ENCODE results near the gene SARM1. TPM values are rescaled to one million over a fixed set of nuclear protein-coding genes. Genes with fewer than 3 reads are reported as not detected.

The SARM1 gene
- total RNA-seq, 1 experiment from 2014 or later: 7.3 TPM

- Histone ChIP-seq H2AFZ (no peak overlapping the region), H3K27me3 (ENCODE audit: insufficient read depth, low read depth) (no peaks in the 10 kb centered on the region), H3K36me3 (ENCODE audit: low read depth) (0 out of 2 replicates have a peak, but pooled peaks cover 4% of the 10 kb centered on the region), H3K4me1 (replicated peaks; ENCODE audit: insufficient read depth) (peaks cover 18% of the 10 kb centered on the region), H3K9me3 (ENCODE audit: insufficient read depth, low read depth) (no peaks in the 10 kb centered on the region), H3F3A (ENCODE audit: insufficient read depth, low read depth) (peaks cover 17% of the 10 kb centered on the region; the same call in 1 of the 2 replicates), H3K79me2 (ENCODE audit: low read depth) (no peaks in the 10 kb centered on the region), H3K9me2 (ENCODE audit: insufficient read depth) (no peaks in the 10 kb centered on the region), H3K27ac (no peak overlapping the region), H3K4me2 (no peak overlapping the region), H3K4me3 (no peak overlapping the region), H4K20me1 (ENCODE audit: insufficient read depth) (no peaks in the 10 kb centered on the region; the same call in 1 of the 2 replicates)
- no peak for TF ChIP-seq CTCF (conservative IDR thresholded peaks at IDR 0.05)
- TF ChIP-seq EZH2 (IDR thresholded peaks at IDR 0.05; ENCODE audit: low read depth): no peak
- DNase-seq: no peak
- BruUV-seq (replicated peaks): no TSS peak
- ChIA-PET POLR2A (ENCODE audit: unreplicated experiment) (no interaction called here), CTCF (no interaction called here)
- intact Hi-C loops (cut with micrococcal nuclease; ENCODE audit: unreplicated experiment): no loop called here
These were observed 3.1 kb upstream of the SARM1 start for GRCh38 chr17:28368306-28368831.

GRCh38 chr17:28368915-28369683 is 2.4 kb upstream of the SARM1 start:
- peaks cover 17% of the 10 kb centered on the region; the same call in 1 of the 2 replicates for H3F3A ChIP-seq (ENCODE audit: insufficient read depth, low read depth)
- H3K4me2 ChIP-seq: no peak overlapping the region
- intact Hi-C loops (cut with micrococcal nuclease; ENCODE audit: unreplicated experiment): no loop called here
- H3K27me3 ChIP-seq (ENCODE audit: insufficient read depth, low read depth): no peaks in the 10 kb centered on the region
- ChIA-PET POLR2A (ENCODE audit: unreplicated experiment) (interaction anchor here (1.4 kb wide), 1 partner anchor 12 kb away, joined by 6 read pairs; the partner anchor contains the start of gene POLDIP2), CTCF (no interaction called here)
- peaks cover 18% of the 10 kb centered on the region for H3K4me1 ChIP-seq (replicated peaks; ENCODE audit: insufficient read depth)
- DNase-seq: no peak
- no peak overlapping the region for H3K27ac ChIP-seq
- H3K9me3 ChIP-seq (ENCODE audit: insufficient read depth, low read depth): no peaks in the 10 kb centered on the region
- H2AFZ ChIP-seq: no peak overlapping the region
- no peaks in the 10 kb centered on the region for H3K36me3 ChIP-seq (ENCODE audit: low read depth)
- H3K9me2 ChIP-seq (ENCODE audit: insufficient read depth): no peaks in the 10 kb centered on the region
- no peaks in the 10 kb centered on the region for H3K79me2 ChIP-seq (ENCODE audit: low read depth)
- TF ChIP-seq EZH2 (IDR thresholded peaks at IDR 0.05; ENCODE audit: low read depth) (no peak), CTCF (conservative IDR thresholded peaks at IDR 0.05) (no peak)
- no peaks in the 10 kb centered on the region; the same call in 1 of the 2 replicates for H4K20me1 ChIP-seq (ENCODE audit: insufficient read depth)
- BruUV-seq (replicated peaks): no TSS peak
- H3K4me3 ChIP-seq: no peak overlapping the region

GRCh38 chr17:28369684-28370034 is 1.8 kb upstream of the SARM1 start:
- no peaks in the 10 kb centered on the region for H3K79me2 ChIP-seq (ENCODE audit: low read depth)
- intact Hi-C loops (cut with micrococcal nuclease; ENCODE audit: unreplicated experiment): no loop called here
- no peaks in the 10 kb centered on the region for H3K27me3 ChIP-seq (ENCODE audit: insufficient read depth, low read depth)
- H3K9me2 ChIP-seq (ENCODE audit: insufficient read depth): no peaks in the 10 kb centered on the region
- H2AFZ ChIP-seq: no peak overlapping the region
- no peak overlapping the region for H3K4me3 ChIP-seq
- TF ChIP-seq CTCF (conservative IDR thresholded peaks at IDR 0.05) (no peak), EZH2 (IDR thresholded peaks at IDR 0.05; ENCODE audit: low read depth) (no peak)
- H3F3A ChIP-seq (ENCODE audit: insufficient read depth, low read depth): peaks cover 17% of the 10 kb centered on the region; the same call in 1 of the 2 replicates
- no peak overlapping the region for H3K27ac ChIP-seq
- H3K4me1 ChIP-seq (replicated peaks; ENCODE audit: insufficient read depth): peaks cover 18% of the 10 kb centered on the region
- no TSS peak for BruUV-seq (replicated peaks)
- no peaks in the 10 kb centered on the region for H3K36me3 ChIP-seq (ENCODE audit: low read depth)
- no peaks in the 10 kb centered on the region for H3K9me3 ChIP-seq (ENCODE audit: insufficient read depth, low read depth)
- peak overlapping the region; percentile 46 for H3K4me2 ChIP-seq
- DNase-seq: no peak
- ChIA-PET CTCF (interaction anchor here (0.6 kb wide), 2 partner anchors 46 to 122 kb away, joined by 3 to 5 read pairs; no protein-coding TSS in a partner anchor), POLR2A (ENCODE audit: unreplicated experiment) (interaction anchor here (1.4 kb wide), 1 partner anchor 12 kb away, joined by 6 read pairs; the partner anchor contains the start of gene POLDIP2)
- no peaks in the 10 kb centered on the region; the same call in 1 of the 2 replicates for H4K20me1 ChIP-seq (ENCODE audit: insufficient read depth)

All from PC-9 (cell line).